Panc1 (cell line): ENCODE measurements around the gene HTT.

Experiments used
- POLR2AphosphoS5 ChIP-seq: IDR thresholded peaks from 2 replicates; pipeline ENCODE4 v1.6.1; 2012; ENCODE audit warnings: mild to moderate bottlenecking, low read depth, low read length, moderate library complexity
- TCF7L2 ChIP-seq: IDR thresholded peaks from 2 replicates; pipeline ENCODE4 v1.6.1; 2011; ENCODE audit warnings: mild to moderate bottlenecking, low read depth, low read length, inconsistent platforms
- TF ChIP-seq, protein P1 (sequence below): fragments of 450-650 bp; IDR thresholded peaks from 2 replicates; pipeline ENCODE4 v1.5.1; 2017; ENCODE audit warnings: mild to moderate bottlenecking

DNA sequence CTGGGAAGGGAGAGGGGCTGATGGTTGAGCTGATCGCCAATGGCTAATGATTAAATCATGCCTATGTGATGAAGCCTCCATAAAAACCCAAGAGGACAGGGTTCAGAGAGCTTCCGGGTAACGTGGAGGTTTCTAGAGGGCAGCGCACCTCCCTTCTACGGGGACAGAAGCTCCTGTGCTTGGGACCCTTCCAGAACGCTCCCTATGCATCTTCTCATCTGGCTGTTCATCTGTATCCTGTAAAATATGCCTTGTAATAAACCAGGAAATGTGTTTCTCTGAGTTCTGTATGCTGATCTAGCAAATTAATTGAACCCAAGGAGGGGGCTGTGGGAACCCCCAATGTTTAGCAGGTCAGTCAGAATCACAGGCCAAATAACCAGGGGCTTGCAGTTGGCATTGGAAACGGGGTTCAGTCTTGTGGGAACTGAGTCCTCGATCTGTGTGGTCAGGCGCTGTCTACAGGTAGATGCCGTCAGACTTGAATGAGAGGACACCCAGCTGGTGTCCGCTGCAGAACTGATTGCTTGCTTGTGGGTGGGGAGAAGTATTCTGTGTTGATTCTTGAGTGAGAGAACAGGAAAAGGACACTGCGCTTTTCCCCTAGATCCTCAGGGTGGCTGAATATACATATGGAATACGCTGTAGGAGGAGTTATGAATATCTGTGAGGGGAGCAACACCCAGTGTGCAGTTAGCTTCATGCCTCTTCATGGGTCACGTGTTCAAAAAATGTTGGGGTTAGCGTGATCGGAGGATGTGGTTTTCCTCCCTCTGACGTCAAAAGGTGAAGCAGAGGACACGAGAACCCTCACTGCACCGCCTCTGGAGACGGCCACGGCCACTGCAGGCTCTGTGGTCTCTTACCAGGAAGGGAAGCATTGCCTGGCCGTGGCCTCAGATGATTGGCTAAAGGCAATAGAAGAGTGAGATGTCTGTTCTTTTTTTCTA, 29.3 kb upstream of the HTT start:
- TF ChIP-seq, protein P1, sequence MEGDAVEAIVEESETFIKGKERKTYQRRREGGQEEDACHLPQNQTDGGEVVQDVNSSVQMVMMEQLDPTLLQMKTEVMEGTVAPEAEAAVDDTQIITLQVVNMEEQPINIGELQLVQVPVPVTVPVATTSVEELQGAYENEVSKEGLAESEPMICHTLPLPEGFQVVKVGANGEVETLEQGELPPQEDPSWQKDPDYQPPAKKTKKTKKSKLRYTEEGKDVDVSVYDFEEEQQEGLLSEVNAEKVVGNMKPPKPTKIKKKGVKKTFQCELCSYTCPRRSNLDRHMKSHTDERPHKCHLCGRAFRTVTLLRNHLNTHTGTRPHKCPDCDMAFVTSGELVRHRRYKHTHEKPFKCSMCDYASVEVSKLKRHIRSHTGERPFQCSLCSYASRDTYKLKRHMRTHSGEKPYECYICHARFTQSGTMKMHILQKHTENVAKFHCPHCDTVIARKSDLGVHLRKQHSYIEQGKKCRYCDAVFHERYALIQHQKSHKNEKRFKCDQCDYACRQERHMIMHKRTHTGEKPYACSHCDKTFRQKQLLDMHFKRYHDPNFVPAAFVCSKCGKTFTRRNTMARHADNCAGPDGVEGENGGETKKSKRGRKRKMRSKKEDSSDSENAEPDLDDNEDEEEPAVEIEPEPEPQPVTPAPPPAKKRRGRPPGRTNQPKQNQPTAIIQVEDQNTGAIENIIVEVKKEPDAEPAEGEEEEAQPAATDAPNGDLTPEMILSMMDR = no peak
- no peak for TF ChIP-seq POLR2AphosphoS5
- TF ChIP-seq TCF7L2 = no peak
